HG03558 (cell line): ENCODE data around the gene CPNE2.

Experiments
- ATAC-seq: cut with Tn5 transposase; IDR thresholded peaks from one replicate; pipeline ENCODE4 v1.9.1; 2021; ENCODE audit warnings: moderate number of reproducible peaks; ENCODE audit not compliant: unreplicated experiment; ENCODE audit errors: extremely low read depth

Gene CPNE2

DNA sequence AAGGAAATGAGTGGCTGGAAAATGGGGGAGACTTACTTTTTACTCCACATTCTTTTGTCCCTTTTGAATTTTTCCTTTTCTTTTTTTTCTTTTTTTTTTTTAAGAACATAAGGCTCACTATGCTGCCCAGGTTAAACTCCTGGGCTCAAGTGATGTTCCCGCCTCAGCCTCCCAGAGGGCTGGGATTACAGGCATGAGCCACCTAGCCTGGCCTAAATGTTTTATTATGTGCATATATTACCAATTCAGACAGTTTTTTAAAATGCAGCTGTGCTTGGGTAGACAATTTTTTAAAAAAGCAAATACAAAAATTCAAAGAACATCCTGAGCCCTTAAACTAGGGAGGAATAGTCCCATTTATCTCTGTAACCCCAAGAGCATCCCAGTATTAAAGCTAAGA lies 65.2 kb downstream of the CPNE2 start:
- ATAC-seq = no peak

DNA sequence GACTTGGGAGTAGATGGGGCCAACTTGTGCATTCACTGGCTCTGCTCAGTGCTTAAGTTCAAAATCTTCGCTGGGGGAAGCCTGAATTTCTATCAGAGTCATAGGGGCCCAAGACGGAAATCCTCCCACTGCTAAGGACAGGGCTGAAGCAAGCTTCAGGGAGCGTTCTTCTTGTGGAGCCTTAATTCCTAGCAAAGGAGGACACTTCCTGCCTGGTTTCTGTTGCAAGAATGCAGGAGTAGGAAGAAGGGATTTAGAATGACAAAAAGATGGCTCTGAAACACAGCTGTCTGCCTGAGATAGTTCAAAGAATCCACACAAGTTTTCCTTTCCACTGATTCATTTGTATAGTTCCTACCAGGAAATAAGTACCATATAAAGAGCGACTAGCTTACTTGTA lies 67.1 kb downstream of the CPNE2 start:
- ATAC-seq = no peak

DNA sequence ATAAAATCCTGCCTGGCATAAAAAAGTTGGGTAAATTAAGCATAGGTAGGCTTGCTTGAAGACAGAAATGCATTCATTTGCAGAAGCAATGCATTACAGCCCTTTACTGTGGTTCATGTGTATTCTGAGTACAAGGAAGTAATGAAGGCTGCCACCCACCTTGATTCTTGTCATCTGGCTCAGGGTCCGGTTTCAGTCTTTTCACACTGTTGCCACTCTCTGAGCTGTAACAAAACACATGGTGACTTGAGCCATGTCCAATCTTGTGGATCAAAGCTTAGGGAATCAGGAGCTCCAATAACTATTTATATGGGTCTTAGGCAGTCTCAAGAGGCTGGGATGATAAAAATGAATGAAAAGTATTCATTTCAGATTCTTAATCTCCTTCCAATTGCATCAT lies 71.5 kb downstream of the CPNE2 start:
- no peak for ATAC-seq

DNA sequence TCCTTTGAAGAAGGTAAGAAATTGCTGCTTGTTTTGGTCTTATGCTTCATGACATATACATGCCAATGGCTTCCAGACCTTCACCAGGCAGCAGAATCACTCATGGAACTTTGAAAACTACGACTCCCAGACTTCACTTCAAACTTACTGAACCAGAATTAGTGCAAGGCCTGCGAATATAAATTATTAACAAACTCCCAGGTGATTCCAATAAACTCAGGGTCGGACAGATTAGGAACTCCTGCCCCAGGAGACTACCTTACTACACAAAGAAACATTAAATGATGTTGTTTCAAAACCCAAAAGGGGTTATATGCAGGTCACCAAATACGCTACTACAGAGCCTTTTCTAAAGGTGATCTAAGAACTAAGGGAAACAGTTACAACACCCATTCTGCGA lies 73.1 kb downstream of the CPNE2 start:
- no peak for ATAC-seq

DNA sequence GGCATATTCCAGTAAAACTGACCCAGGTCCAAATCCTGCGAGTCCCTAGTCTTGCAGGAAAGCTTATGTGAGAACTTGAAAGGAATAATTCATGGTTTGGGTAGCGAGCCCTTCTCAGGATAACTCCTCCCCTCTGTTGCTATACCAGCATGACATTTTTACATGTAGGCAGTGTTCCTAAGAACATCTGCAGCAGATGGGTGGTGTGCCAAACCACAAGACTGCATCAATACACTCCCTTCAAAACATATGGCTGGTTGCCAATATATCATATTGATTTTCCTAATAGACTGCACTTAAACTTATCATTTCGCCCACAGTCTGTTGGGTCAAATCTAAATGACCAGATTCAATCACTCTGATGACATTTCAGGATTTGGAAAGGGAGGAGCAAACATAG lies 73.6 kb downstream of the CPNE2 start:
- no peak for ATAC-seq

DNA sequence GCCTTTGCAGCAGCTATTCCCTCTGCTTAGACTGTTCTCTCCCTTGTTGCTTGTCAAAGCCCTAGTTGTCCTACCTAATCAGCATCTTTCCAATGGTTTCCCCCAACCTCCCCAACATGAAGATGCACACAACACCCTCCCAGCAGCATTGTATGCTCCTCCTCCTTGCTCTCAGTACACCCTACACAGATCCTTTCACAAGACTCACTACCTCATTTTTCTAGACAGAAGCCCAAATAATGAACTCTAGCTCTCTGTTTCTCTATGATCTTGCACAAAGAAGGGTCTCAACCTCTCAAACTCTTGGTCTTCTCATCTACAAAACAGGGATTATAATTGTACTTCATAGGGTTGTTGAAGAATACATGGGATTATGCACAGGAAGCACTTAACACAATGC lies 74.1 kb downstream of the CPNE2 start:
- no peak for ATAC-seq

DNA sequence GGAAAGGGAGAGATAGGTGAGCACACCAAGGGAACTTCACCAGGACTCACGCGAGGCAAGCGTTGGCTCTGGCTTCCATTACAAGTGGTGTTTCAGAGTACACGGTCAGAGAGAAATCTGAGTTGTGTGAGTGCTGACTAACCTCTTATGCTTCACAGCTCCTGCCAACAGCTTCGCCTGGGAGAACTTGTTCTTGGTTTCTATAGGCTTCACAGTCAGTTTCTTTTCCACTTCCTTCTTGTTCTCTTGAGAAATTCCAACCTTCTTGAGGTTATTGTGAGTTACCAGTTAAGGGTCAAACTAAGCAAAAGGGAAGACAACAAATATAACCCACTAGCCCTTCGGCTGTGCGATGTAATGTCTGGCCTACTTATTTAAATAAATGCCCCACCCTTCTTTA lies 74.6 kb downstream of the CPNE2 start:
- no peak for ATAC-seq

DNA sequence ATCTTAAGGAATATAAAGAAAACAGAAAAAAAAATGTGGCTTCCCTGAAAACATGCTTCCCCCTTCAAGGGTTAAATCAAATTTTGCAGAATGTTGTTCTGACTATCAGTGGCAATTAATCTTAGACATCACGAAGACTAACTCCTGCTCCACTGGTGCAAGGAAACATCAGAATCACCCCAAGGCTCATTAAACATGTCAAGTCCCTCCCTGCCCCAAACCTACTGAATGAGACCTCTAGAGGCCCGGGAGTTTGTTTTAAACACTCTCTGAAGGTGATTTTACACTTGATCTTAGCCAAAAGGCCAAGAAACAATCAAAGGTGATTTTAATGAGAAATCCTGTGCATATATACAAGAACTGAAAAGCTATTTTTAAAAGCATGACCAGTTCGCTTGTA lies 75.2 kb downstream of the CPNE2 start:
- ATAC-seq = no peak

DNA sequence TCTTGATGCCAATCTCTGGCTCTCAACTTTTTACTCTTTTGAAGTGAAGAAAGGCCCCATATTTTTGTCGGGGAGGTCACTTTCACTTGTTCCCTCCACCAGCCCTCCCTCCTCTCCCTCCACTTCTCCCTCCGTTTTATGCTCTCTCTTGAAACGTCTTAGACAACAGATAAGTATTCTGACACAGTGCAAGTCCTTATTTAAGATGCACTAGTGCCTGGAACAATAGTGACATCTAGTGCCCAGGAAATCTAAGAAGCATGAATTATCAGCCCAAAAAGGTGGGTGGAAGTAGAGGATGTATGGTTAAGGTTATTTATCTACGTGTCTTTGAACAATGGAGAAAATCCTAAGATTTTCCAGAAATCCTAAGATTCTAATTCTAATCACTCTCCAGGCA lies 75.6 kb downstream of the CPNE2 start:
- no peak for ATAC-seq

DNA sequence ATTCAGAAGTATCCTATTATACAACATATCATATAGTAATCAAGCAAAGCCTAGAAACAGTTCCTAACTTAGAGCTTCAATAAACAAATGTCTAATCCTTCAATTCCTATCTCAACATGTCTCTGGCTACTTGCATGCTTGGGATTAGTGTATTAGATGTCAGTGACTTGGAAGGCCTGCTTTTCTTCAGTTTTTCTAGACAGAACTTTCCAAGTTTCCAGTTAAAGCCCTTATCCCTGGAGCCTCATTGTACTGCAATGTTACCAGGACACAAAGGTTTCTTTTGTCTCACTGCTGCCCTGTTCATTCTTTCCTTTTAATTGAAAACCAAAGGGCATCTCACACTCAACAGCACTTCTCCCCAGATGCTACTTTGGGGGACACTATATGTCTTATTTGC lies 76.9 kb downstream of the CPNE2 start:
- ATAC-seq = no peak

DNA sequence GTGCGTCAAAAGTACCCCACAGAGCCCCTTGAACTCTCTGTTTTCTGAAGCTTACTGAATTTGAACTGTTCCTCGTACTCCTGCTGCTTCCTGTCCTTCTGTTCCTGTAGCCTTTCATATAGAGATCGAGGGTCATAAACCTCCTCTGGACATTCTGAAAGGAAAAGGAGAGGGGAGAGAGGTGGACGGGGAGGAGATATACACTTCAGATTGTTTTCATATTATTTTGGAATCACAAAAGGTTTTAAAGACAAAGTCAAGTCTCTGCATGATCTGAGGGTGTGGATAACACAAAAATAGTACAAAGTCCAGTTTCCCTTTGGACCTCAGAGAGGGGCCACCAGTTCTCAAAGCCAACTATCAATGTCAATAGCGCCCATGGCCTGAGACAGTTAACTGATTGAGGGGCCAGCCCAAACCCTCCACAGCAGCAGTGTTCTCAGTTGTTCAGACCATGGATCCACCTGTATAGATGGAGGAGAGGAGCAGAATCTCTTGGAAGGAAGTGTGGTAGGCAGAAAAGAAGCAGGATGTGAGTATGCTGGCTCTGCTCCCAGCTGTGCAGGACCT lies 80.4 kb downstream of the CPNE2 start:
- no peak for ATAC-seq

DNA sequence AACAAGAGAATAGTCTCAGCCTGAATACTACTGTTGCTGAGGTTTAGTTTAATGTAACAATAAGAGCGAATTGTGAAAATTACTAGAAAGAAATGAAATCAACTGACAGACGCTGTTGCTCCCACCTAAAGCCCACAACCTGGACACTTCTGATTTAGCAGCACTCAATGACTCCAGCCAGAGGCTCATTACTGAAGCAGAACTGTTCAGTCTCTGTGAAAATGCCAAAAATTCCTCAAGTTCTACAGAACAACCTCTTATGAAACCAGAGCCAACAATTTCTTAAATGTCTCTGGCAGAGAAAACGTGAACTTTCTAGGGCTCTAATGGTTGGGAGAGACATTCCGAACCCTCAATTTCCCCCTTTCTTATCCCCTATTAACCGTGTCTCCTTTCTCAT lies 83.5 kb downstream of the CPNE2 start:
- ATAC-seq = no peak

DNA sequence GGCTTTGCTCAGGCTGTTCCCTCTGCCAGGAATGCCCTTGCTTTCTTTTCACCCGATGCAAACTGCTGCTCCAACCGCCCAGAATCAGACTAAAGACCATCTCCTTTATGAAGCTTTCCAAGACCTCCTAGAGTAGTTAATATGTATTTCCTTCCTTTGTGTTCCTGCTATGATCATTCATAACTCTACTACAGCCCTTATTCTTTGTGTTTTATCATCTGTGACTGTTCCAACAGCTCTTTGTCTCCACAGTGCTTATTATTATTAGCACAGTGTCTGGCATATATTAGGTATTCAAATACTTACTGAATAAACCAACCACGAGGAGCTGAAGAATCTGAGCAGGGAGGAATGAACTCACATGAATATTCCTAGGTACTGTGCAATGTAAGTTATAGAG lies 85.8 kb downstream of the CPNE2 start:
- ATAC-seq = no peak

DNA sequence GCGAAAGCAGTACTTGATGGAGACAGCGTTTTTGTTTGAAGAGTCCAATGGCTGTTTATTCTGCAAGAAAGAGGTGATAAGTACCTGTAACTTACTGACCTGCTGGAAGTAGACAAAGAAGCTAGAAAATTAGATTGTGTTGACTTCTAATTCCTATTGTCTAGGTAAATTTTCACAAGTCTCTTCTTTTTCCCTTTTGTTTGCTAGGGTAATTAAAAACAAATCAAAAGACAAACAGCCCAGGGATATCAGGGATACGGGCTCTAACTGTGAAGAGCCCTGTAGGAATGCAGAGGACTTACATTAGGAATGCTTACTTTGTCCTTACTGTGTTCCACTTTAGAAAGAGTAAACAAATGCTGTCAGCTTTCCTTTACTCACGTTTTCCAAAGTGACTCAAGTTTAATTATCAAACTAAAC lies 86.4 kb downstream of the CPNE2 start:
- ATAC-seq = no peak

DNA sequence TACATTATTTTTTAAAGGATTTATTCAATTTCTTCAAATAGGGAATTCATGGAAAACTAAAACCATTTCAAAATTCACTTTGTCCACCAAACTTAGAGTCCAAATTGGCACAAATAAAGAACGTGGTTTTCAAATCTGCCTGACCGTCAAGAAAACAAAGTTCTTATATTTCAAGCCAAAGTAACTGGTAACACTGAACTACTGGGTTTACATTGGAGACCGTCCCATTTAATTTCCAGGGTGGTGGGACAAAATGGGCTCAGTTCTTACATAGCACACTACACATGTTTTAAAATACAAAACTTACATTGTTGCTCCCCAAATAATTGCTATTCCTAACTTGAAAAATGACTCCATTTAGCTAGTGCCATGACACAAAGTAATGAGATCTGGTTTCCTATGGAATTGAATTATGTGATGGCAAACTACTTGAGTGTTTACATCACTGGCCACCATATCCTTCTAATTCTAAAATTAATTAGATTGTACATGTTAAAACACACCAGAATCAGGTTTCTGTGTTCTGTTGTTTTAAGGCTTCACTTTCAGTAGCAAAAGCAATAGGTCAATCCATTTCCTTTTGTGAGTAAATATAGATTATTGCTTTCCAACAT lies 86.9 kb downstream of the CPNE2 start:
- ATAC-seq = no peak

DNA sequence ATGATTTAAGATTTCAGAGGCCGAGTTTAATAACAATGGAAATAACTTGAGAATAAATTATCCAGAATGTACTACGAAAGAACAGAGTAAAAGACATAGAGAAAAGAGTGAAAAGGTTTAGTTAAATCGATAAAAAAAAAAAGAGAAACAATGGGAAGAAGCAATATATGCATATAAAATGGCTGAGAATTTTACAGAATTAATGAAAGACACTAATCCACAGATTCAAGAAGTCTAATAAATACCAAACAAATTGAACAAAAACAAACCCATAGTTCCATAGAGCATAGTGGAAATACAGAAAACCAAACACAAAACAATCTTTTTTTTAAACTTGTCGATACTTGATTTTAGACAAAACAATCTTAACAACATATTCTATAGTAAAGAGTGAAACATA lies 91.7 kb downstream of the CPNE2 start:
- ATAC-seq = no peak

DNA sequence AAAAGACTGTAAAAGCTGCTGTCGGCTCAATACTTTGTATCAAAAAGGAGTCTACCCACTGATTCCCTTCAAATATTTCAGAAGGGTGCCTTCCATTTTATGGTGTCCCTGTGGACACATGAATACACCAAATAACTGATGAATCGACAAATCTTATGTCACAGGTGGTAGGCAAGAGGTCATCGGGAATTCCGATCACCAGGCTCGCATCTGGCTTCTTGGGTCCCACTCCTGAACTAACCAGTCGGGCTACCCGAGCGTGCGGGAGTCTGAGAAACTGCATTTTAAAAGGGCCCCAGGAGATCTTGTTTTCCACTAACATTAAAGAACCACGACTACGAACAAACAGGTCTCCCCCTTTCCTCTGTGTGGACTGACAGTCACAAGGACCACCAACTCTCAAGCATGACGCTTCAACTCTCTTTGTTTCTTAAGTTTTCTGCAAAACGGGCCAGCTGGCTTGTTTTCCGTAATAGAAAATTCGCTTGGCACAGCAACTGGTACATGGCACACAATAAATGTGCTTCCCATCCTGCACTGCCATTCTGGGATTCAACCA lies 92.6 kb downstream of the CPNE2 start:
- ATAC-seq = no peak

DNA sequence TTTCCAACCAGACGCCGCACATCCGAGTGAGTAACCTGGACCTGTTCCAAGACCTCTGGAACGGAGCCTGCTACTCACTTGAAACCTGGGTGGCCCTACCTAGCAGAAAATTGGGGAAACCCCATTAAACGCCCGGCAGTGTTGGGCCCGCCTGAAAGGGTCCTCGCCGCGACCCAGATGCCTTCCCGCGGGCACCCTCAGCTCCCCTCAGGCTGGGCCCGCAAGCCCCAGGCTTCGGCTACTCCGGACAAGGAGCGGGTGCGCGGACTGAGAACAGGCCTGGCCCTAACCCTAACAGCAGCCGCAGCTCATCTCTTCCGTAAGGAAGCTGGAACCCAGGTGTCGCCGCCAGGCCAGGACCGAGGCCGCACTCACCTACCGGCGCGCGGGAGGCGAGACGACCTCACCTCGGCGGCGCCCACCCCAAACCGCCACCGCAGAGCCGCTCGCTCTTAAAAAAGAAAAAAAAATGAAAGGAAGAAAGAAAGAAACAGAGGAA lies 93.1 kb downstream of the CPNE2 start:
- ATAC-seq = peak; percentile 16

DNA sequence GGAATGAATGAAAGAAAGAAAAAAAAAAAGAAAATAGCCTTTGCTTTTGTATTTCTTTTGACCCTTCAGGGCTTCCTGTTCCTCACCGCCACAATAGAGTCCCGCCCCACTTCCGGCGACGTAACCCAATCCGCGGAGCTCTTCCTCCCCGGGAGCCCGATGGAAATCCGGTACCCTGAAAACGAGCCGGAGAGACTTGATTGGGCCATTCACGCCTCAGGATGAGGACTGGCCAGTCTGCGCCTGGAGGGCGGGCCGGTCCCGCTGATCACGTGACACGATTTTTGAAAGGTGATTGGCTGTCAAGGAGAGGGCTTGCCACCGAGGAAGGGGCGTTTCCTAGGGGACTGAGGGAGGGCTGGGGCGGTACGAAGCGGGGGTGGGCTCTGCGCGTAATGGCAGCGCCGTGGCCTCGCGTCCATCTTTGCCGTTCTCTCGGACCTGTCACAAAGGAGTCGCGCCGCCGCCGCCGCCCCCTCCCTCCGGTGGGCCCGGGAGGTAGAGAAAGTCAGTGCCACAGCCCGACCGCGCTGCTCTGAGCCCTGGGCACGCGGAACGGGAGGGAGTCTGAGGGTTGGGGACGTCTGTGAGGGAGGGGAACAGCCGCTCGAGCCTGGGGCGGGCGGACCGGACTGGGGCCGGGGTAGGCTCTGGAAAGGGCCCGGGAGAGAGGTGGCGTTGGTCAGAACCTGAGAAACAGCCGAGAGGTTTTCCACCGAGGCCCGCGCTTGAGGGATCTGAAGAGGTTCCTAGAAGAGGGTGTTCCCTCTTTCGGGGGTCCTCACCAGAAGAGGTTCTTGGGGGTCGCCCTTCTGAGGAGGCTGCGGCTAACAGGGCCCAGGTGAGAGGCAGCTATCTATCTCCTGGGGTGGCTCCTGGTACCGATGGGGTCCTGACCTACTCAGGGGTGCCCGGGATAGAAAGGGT lies 93.8 kb downstream of the CPNE2 start, which contains the start of the genes PSME3IP1 and RSPRY1:
TSS of gene PSME3IP1 (minus strand) at position 95 of the 927 bp plus-strand sequence. CDS start 12,185 bp downstream, outside the sequence.
TSS of gene RSPRY1 (plus strand) at position 385 of the 927 bp plus-strand sequence. CDS start 18,330 bp downstream, outside the sequence.
- peak; percentile 81 for ATAC-seq
